Ectodermal cell (in vitro differentiated cells): ENCODE measurements around the gene C1S.
"Not testable (repeated sequence)": the region's sequence is repeated elsewhere in the genome, so short reads cannot be mapped to it uniquely, and the experiment has no call there.

Source experiments
- H3K27ac ChIP-seq: 2 replicates; pipeline ENCODE4 v1.7.0; 2013; ENCODE audit warnings: mild to moderate bottlenecking, low read depth, low read length; ENCODE audit not compliant: insufficient read depth, poor library complexity, severe bottlenecking
- H3K27me3 ChIP-seq: 2 replicates; pipeline ENCODE4 v1.7.0; 2013; ENCODE audit warnings: mild to moderate bottlenecking, low read length; ENCODE audit not compliant: insufficient read depth, control insufficient read depth, poor library complexity, severe bottlenecking
- H3K36me3 ChIP-seq: one replicate; pipeline ENCODE4 v1.7.0; 2013; ENCODE audit warnings: low read length; ENCODE audit not compliant: control insufficient read depth, insufficient read depth
- H3K4me1 ChIP-seq: one replicate; pipeline ENCODE4 v1.7.0; 2013; ENCODE audit warnings: low read length; ENCODE audit not compliant: control insufficient read depth, insufficient read depth
- H3K4me3 ChIP-seq: 2 replicates; pipeline ENCODE4 v1.7.0; 2013; ENCODE audit warnings: low read depth, low read length, control low read depth; ENCODE audit not compliant: insufficient read depth
- H3K9me3 ChIP-seq: 2 replicates; pipeline ENCODE4 v1.7.0; 2013; ENCODE audit warnings: mild to moderate bottlenecking, low read length, moderate library complexity; ENCODE audit not compliant: control insufficient read depth
- WGBS, 2 experiments: methylation state at CpG; one replicate each; pipeline ENCODE4 v1.1.7; 2013; ENCODE audit warnings: missing lambda C conversion rate in 2 of 2; 5-methylcytosine and 5-hydroxymethylcytosine counted together

C1S gene

DNA sequence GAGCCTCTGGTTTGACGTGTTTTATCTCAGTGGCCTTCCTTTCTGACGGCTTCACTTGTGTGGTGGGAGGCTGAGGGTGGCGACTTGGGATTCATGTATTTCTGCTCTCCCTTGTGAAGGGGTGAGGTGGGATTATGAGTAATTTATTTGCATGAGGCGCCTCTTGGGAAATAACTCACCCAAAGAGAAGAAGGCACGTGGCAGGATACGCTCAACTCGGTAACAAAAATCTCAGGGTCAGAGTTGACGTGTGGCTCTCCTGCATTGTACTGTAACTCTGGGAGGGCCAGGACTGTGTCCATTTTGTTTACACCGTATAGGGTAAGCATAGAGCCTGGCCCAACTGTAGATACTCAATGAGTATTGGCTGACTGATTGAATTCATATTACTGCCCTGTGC is 14.6 kb upstream of the C1S start:
- H3K4me3 ChIP-seq, result no peak overlapping the region
- no peaks in the 10 kb centered on the region for H3K27me3 ChIP-seq
- WGBS, 2 experiments, result 94 to 95% methylated on average over 9 of the region's 9 CpGs
- H3K9me3 ChIP-seq, result no peaks in the 10 kb centered on the region
- no peaks in the 10 kb centered on the region for H3K36me3 ChIP-seq
- no peaks in the 10 kb centered on the region for H3K4me1 ChIP-seq
- no peak overlapping the region for H3K27ac ChIP-seq

DNA sequence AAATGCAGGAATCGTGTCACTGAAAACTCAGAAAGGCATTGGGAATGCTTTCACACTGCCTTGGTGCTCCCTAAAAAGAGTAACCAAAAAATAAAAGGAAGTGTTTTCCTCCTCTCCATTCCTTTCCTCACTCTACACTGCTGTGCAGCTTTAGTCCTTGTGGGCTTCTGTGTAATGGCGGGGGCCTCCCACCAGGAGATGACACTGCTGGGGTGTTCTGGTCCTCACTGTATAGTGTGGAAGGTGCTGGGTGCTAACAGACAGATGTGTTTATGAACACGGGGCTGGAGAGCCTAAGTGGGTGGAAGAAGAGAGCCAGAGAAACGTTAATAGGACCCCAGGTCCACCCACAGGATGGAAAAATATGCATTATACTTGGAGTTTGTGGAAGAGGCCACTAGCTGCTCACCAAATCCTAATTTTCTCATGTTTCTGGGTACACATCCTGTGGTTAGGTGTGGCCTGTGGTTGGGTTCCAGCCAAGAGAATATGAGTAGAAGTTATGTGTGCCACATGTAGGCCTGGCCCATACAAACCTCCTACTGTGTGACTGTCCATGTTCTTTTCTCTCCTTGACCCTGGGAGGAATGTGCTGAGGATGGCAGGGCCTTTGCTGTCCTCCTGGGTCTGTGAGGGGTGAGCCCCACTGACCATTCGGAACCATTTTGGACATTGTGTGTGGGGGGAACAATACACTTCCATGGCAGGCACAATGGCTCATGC is 14.0 kb upstream of the C1S start:
- Histone ChIP-seq H3K36me3 (no peaks in the 10 kb centered on the region), H3K4me1 (no peaks in the 10 kb centered on the region), H3K4me3 (no peak overlapping the region), H3K27ac (no peak overlapping the region), H3K27me3 (no peaks in the 10 kb centered on the region), H3K9me3 (no peaks in the 10 kb centered on the region)
- 93 to 96% methylated on average over 5 of the region's 5 CpGs for WGBS, 2 experiments

DNA sequence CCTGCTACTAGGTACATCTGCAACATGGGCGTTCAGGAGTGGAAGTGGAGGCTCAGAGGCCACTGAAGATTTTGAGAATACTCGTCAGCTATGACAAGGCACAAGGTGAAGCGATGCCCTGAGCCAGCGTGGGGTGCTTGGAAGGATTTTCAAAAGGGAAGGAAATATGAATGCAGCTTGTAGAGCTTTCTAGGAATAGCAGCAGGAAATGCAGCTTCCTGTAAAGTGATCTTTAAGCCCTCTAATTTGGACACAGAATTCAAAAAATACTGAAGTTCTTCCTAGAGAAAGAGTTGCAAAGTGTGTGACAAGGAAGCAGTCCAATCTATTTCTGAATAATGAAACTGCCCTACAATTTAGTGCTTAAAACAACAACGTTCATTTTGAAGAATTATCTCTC is 13.2 kb upstream of the C1S start:
- H3K27me3 ChIP-seq, result no peaks in the 10 kb centered on the region
- H3K9me3 ChIP-seq, result no peaks in the 10 kb centered on the region
- no peak overlapping the region for H3K27ac ChIP-seq
- H3K4me1 ChIP-seq, result no peaks in the 10 kb centered on the region
- H3K36me3 ChIP-seq, result no peaks in the 10 kb centered on the region
- no peak overlapping the region for H3K4me3 ChIP-seq
- WGBS, 2 experiments, result 92 to 95% methylated on average over 5 of the region's 5 CpGs

DNA sequence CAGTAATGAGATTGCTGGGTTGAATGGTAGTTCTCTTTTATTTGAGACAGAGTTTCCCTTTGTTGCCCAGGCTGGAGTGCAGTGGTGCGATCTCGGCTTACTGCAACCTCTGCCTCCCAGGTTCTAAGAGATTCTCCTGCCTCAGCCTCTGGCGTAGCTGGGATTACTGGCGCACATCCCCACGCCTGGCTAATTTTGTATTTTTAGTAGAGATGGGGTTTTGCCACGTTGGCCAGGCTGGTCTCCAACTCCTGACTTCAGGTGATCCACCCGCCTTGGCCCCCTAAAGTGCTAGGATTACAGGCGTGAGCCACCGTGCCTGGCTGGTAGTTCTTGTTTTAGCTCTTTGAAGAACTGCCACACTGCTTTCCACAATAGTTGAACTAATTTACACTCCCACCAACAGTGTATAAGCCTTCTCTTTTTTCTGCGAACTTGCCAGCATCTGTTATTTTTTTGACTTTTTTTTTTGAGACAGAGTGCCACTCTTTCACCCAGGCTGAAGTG is 11.0 kb upstream of the C1S start:
- H3K9me3 ChIP-seq, H3K36me3 ChIP-seq, H3K4me1 ChIP-seq, H3K27me3 ChIP-seq, H3K27ac ChIP-seq, H3K4me3 ChIP-seq: not testable (repeated sequence)
- WGBS, 2 experiments, result 89% methylated on average over 10 of the region's 10 CpGs

DNA sequence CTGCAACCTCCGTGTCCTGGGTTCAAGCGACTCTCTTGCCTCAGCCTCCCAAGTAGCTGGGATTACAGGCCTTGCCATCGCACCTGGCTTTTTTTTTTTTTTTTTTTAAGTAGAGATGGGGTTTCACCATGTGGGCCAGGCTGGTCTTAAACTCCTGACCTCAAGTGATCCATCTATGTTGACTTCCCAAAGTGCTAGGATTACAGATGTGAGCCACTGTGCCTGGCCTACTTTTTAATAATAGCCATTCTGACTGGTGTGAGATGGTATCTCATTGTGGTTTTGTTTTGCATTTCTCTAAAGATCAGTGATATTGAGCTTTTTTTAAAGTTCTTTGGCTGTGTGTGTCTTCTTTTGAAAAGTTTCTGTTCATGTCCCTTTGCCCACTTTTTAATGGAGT is 10.5 kb upstream of the C1S start:
- not testable (repeated sequence) for H3K36me3 ChIP-seq, H3K9me3 ChIP-seq, H3K27me3 ChIP-seq, H3K4me3 ChIP-seq, H3K4me1 ChIP-seq, H3K27ac ChIP-seq
- WGBS, 2 experiments, result 86 to 91% methylated on average over 3 of the region's 3 CpGs

DNA sequence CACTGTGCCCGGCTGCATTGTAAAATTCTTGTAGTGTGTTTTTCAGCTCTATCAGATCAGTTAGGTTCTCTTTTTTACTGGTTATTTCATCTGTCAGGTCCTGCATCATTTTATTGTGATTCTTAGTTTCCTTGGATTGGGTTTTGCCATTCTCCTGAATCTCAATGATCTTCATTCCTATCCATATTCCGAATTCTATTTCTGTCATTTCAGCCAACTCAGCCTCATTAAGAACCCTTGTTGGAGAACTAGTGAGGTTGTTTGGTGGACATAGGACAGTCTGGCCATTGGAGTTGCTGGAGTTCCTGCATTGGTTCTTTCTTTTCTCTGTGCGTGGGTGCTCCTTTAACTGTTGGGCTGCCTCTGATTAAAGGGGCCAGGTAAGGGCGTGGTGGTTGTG is 5.6 kb upstream of the C1S start:
- H3K4me1 ChIP-seq, result no peaks in the 10 kb centered on the region
- no peaks in the 10 kb centered on the region for H3K9me3 ChIP-seq
- no peak overlapping the region for H3K4me3 ChIP-seq
- WGBS, 2 experiments, result 80 to 95% methylated on average over 4 of the region's 4 CpGs
- H3K27me3 ChIP-seq, result no peaks in the 10 kb centered on the region
- H3K27ac ChIP-seq, result no peak overlapping the region
- no peaks in the 10 kb centered on the region for H3K36me3 ChIP-seq

DNA sequence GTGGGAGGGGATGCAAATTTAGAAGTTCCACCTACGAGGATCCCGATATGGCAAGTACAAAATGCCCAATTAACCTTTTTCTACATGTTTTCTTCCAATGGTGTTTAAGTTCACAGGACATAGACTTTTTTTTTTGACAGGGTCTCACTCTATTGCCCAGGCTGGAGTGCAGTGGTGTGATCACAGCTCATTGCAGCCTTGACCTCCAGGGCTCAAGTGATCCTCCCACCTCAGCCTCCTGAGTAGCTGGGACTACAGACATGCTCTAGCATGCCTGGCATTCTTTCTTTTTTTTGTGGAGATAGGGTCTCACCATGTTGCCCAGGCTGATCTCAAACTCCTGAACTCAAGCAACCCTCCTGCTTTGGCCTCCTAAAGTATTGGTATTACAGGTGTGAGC is 4.8 kb upstream of the C1S start:
- H3K36me3 ChIP-seq, H3K9me3 ChIP-seq, H3K4me3 ChIP-seq, H3K27me3 ChIP-seq, H3K27ac ChIP-seq, H3K4me1 ChIP-seq: not testable (repeated sequence)
- 86 to 97% methylated on average over 2 of the region's 2 CpGs for WGBS, 2 experiments

DNA sequence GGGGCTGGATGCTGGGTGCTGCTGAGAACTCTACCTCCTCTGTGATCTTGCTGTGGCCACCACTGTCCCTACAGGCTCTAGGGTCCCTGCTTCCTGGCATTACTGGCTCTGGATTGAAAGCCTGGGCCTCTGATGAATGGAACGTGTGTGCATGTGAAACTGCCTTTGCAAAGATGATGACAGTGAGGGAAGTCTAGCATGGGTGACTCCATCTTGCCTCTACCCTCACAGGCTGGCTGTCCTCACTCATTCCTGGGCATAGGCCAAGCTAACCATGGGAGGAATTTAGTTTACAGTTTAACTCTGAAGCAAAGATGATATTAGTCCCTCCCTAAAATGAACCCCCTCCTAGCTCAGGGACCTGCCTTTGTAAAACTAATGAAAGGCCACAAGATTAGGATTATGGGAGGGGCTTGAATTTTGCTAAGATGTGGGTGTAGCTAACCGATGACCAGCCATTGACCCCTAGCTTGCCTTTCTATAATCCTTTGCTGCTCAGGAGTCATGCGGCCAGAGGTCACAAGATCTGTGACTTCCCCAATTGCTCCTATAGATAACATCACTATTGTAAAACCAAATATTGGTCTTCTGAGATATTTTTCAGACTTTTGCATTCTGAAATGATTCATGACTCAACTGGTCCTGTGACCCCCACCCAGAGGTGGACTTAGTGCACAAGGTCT is 2.2 kb upstream of the C1S start:
- 92 to 93% methylated on average over 3 of the region's 3 CpGs for WGBS, 2 experiments
- no peak overlapping the region for H3K27ac ChIP-seq
- no peaks in the 10 kb centered on the region for H3K36me3 ChIP-seq
- H3K9me3 ChIP-seq, result no peaks in the 10 kb centered on the region
- no peaks in the 10 kb centered on the region for H3K27me3 ChIP-seq
- no peaks in the 10 kb centered on the region for H3K4me1 ChIP-seq
- H3K4me3 ChIP-seq, result no peak overlapping the region

DNA sequence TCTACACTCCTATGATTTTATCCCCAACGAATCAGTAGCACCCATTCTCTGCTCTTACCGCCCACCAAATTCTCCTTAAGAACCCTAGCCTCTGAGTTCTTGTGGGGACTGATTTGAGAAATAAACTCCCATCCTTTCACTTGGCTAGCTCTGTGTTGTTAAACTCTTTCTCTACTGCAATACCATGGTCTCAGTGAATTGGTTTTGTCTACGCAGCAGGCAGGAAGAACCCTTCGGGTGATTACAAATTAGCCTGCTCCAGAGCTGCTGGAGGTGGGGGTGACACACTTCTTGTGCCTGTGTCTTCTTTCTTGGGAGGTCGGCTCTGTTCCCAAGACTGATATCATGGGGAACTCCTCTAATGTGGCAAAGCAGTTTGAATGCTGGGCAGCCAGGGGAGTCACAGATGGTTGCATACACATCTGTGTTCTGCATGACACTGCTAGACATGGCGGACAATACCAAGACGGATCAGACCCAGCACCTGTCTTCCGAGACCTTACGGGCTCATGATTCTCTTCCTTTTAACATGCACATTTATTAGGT is 1.6 kb upstream of the C1S start:
- WGBS, 2 experiments, result 93 to 94% methylated on average over 9 of the region's 9 CpGs
- Histone ChIP-seq H3K4me3 (no peak overlapping the region), H3K27me3 (no peaks in the 10 kb centered on the region), H3K9me3 (no peaks in the 10 kb centered on the region), H3K36me3 (no peaks in the 10 kb centered on the region), H3K27ac (no peak overlapping the region), H3K4me1 (no peaks in the 10 kb centered on the region)

DNA sequence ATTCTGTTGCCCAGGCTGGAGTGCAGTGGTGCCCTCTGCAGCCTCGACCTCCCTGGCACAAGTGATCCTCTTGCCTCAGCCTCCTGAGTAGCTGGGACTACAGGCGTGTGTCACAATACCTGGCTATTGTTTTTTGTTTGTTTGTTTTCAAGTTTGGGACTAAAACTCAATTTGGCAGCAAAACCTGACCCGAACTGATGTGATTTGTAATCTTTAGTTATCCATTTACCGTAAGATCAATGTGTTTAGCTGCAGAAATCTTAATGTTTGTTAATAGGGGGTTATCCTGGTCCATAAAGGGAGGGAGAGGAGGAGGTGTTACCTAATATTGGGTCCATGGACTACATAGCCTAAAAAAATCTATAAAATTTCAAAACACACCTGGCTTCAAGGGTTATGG is 738 bp upstream of the C1S start:
- H3K36me3 ChIP-seq, result no peaks in the 10 kb centered on the region
- no peaks in the 10 kb centered on the region for H3K27me3 ChIP-seq
- no peak overlapping the region for H3K4me3 ChIP-seq
- H3K9me3 ChIP-seq, result no peaks in the 10 kb centered on the region
- WGBS, 2 experiments, result 88 to 92% methylated on average over 4 of the region's 4 CpGs
- H3K27ac ChIP-seq, result no peak overlapping the region
- no peaks in the 10 kb centered on the region for H3K4me1 ChIP-seq
